SKM-1 treated with dmso at 0.1 percent for 144 hours (cell line): Measurements from ENCODE around the gene CPVL.
"Not testable (repeated sequence)": the region's sequence is repeated elsewhere in the genome, so short reads cannot be mapped to it uniquely, and the experiment has no call there.

Experiments
- DNase-seq: peaks from one replicate; lab custom pipeline; 2025; ENCODE audit not compliant: unreplicated experiment; lab: John Stamatoyannopoulos, UW

Gene CPVL

GRCh38 chr7:29122081-29122480, 24.3 kb downstream of the CPVL start:
- DNase-seq, result no peak

DNA sequence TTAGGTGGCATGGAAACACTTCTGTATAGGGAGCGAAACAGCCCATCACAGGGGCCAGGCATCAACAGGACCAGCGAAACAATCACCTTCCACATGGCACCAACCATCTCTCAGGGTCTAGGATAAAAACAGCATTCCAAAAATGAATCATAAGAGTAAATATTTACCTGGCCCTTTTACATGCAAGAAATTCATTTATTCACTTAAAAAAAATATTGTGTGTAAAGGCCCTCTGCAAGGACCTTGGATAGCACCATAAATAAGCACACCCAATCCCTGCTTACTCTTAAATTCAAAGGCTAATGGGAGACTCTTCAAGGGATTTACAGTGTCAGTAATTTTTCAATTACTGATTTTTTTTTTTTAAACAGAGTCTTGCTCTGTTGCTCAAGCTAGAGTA, 25.4 kb downstream of the CPVL start:
- no peak for DNase-seq

GRCh38 chr7:29119538-29119937, 26.8 kb downstream of the CPVL start:
- DNase-seq, result no peak

GRCh38 chr7:29116361-29117200, 29.8 kb downstream of the CPVL start:
- no peak for DNase-seq

- DNase-seq, result no peak
Measured at GRCh38 chr7:29115753-29116152, 30.6 kb downstream of the CPVL start.

GRCh38 chr7:29115130-29115687, 31.1 kb downstream of the CPVL start:
- DNase-seq, result no peak

DNA sequence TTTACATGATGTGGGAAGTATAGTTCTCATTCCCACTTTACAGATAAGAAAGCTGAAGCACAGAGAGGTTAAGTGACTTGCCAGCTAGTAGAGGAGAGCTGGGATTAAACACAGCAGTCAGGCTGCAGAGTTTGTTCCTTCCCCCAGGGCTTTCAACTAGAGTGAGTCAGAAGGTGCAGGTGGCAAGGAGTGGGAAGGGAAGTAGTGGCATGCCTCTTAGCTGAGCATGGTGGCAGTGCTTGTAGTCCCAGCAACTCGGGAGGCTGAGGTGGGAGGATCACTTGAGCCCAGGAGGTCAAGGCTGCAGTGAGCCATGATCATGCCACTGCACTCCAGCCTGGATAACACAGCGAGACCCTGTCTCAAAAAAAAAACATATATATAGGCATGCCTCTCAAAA, 32.1 kb downstream of the CPVL start:
- not testable (repeated sequence) for DNase-seq

DNA sequence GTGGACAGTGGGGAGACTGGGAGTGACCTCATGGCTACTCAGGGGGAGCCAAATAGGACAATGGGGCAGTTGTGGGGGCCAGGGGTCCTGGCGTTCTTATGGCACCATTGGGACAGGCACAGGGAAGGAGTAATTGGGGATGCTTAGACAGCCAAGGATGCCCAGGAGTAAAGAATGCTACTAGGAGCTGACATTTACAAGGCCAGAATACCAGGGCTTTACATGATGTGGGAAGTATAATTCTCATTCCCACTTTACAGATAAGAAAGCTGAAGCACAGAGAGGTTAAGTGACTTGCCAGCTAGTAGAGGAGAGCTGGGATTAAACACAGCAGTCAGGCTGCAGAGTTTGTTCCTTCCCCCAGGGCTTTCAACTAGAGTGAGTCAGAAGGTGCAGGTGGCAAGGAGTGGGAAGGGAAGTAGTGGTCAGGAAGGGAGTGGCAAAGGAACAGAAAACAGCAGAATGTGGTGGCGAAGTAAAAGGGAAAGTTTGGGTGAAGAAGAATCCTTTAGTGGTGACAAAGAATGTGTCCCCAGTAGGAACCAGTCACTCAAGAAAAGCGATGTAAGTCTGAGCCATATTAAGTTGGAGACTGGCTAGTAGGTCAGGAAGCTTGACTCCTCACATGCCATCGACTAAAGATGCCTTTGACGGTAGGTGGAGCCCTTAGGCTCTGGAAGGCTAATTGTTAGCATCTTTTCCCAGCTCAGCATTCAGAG, 32.8 kb downstream of the CPVL start:
- DNase-seq, result peak; percentile 63

DNA sequence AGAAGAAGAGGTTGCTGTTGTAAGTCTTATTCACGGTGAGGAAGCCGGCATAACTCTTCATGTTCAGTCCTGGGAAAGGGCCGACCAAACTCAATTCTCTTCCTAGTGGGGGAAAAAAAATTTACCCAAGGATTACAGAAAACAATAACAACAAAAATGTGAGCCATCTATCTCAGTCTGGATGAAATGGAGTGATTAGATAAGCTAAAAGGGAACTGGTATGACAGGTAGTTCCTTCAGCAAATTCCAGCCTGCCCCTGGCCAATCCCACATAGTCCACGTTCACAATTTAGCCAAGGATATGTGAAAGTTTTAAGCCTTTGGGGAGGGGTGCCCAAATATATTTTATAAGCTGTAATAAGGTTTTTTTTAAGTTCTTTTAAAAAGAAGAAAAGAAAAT, 33.6 kb downstream of the CPVL start:
- no peak for DNase-seq

DNA sequence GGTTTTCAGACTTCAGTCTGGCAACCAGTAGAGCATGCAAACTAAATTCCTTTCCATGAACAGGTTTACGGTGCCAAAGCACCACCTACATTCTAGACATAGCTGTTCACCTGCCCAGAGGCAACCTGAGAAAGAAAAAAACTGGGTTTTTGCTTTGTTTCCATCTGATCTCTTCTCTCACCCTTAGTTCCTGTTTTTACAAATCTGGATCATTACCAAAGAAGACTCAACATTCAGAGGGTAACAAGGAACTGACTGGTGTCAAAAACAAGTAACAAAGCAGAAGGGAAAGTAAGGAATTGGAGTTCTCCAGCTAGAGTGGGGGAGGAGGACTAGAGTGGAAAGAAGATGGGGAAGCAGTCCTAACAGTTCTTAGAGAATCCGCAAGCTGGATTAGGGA, 36.4 kb downstream of the CPVL start:
- DNase-seq, result peak; percentile 74

GRCh38 chr7:29109358-29109757, 37.0 kb downstream of the CPVL start:
- DNase-seq, result no peak

DNA sequence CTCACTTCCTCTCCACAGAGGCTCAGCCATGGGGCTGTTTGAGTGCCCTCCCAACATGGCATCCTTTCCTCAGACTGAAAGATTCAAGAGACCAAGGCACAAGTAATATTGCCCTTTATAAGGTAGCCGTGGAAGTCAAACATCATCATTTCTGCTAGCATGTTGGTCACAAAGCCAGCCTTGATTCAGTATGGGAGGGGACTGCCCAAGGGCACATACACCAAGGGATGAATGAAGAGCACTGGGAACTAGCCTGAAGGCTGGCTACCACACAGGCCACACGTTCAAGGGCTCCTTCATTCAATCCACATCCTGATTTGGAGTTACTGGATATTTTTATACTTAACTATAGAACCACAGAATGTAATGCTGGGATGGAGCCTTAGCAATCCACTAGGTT, 39.3 kb downstream of the CPVL start:
- no peak for DNase-seq

DNA sequence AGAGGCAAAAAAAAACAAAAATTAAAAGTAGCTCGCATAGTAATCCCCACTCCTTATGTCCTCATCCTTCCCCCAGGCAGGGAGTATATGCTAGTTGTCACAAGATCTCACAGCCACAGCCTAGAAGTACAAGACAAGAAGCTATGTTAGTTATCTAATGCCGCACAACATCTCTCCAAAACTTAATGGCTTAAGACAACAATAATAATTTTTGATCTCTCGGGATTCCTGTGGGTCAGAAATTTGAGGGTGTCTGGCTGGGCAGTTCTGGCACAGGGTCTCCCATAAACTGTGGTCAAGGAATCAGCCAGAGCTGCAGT, 39.7 kb downstream of the CPVL start:
- DNase-seq, result no peak

GRCh38 chr7:29105752-29106668, 40.3 kb downstream of the CPVL start:
- peak; percentile 60 for DNase-seq

- no peak for DNase-seq
Measured at GRCh38 chr7:29105191-29105590, 41.1 kb downstream of the CPVL start.

DNA sequence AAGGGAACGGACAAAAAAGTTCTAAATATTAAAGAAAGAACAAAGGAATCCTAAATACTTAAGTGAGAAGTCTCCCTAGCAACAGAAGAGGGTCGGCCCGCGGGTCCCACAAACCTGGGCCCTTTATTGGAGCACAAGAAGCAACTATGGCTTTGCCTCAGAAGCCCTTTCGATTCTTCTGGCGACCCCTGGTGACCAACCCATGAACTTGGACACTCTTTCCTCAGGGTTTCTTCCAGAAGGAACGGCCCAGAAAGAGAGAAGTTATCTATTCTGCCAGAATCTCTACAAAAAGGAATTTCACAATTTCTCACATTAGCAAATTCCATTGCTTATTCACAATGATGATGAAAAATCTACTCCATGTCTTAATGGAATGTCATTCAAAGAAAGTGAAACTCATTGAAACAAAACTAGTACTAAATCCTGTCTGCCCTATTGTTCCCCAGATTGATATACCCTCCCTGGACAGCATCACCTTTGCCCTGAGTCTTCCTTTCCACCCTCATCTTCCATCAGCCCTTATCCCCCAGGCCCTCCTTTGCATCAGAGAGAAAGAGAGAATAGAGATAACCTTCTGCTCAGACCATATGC, 43.7 kb downstream of the CPVL start:
- peak; percentile 49 for DNase-seq

- DNase-seq, result no peak
Measured at GRCh38 chr7:29100924-29101323, 45.4 kb downstream of the CPVL start.

GRCh38 chr7:29099896-29100847, 46.2 kb downstream of the CPVL start:
- DNase-seq, result no peak

GRCh38 chr7:29096446-29096730, 49.9 kb downstream of the CPVL start:
- no peak for DNase-seq
